GM21390 (cell line): ENCODE data around the gene MON1A.
A peak's percentile ranks its signal among the peaks of the same experiment; 100 is the strongest.
"Not testable (repeated sequence)": the region's sequence is repeated elsewhere in the genome, so short reads cannot be mapped to it uniquely, and the experiment has no call there.

Source experiments
- ATAC-seq: cut with Tn5 transposase; IDR thresholded peaks from one replicate; pipeline ENCODE4 v1.9.1; 2021; ENCODE audit not compliant: unreplicated experiment

The MON1A gene, protein sequence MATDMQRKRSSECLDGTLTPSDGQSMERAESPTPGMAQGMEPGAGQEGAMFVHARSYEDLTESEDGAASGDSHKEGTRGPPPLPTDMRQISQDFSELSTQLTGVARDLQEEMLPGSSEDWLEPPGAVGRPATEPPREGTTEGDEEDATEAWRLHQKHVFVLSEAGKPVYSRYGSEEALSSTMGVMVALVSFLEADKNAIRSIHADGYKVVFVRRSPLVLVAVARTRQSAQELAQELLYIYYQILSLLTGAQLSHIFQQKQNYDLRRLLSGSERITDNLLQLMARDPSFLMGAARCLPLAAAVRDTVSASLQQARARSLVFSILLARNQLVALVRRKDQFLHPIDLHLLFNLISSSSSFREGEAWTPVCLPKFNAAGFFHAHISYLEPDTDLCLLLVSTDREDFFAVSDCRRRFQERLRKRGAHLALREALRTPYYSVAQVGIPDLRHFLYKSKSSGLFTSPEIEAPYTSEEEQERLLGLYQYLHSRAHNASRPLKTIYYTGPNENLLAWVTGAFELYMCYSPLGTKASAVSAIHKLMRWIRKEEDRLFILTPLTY

DNA sequence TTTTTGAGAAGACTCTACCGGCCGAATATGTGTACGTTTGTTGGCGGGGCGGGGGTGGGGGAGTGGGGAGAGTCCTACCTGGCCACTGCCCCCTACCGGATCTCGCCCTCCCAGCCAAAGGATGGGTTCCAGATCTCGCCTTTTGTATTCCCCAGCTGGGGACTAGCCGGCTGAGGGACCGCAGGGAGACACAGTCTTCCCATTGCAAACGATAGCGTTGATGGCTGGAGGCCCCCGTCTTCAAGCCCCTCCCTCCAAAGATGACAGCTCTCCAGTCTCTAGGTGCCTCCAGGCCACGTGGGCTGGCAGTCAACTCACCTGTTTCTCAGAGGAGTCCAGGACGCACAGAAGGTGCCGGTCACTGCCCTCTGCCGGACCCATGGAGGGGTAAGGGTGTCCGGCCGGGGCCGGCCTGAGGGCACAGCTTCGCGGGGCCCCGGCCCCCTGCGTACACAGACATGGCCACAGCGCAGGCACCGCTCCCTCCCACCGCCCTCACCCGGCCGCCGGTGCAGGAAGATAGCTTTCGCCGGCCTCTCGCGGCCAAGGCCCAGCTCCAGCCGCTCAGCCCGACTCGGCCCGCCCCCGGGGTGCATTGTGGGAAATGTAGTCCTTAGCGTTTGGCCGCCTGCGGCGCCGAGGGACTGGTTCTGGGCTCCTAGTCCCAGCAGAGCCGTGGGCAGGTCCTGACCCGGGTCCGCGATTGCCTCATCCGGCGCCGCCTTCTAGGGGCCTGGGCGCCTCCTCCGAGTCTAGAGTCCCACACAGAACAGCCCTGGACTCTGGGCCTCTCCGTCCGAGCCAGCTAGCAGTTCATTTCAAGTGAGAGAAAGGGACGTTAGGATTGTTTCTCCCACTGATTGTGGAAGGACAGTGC is at the start of gene MON1A:
Gene MON1A, minus strand, starts transcription at position 521 of the 877 bp plus-strand sequence. CDS start 16,465 bp downstream, outside the sequence.
- ATAC-seq, result peak; percentile 92

DNA sequence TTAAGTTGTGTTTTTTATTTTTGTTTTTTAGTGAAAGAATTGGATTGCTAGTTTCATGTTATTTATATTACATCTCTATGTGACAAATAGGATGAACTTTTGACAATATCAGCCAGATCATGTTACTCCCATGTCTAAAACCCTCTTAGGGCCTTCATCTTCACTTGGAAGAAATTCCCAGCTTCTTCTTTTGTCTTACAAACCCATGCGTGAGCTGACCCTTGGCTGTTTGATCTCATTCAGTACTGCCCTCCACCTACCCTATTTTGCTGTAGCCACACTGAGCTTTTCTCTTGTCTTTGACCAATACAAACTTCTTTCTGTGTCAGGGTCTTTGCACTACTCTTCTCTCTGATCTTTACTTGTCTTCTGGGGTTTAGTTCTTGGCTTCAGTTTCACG is 47.3 kb upstream of the MON1A start:
- no peak for ATAC-seq

DNA sequence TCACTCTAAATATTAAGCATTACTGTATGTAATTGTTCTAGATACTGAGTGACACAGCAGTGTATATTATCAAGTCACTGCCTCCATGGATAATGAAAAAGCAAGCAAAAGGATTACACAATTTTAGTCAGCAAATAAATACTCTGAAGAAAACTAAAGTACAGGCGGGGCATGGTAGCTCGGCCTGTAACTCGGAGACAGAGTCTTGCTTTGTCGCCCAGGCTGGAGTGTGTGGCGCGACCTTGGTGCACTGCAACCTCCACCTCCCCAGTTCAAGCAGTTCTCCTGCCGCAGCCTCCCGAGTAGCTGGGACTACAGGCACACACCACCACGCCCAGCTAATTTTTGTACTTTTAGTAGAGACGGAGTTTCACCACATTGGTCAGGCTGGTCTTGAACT is 43.0 kb upstream of the MON1A start:
- ATAC-seq, result no peak

DNA sequence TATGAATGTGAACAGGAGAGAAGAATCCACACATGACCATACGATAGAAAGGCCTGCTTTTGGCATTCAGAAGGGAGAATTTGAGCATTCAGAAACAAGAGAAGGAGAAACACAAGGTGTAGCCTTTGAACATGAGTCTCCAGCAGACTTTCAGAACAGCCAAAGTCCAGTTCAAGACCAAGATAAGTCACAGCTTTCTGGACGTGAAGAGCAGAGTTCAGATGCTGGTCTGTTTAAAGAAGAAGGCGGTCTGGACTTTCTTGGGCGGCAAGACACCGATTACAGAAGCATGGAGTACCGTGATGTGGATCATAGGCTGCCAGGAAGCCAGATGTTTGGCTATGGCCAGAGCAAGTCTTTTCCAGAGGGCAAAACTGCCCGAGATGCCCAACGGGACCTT is 38.7 kb upstream of the MON1A start:
- no peak for ATAC-seq

DNA sequence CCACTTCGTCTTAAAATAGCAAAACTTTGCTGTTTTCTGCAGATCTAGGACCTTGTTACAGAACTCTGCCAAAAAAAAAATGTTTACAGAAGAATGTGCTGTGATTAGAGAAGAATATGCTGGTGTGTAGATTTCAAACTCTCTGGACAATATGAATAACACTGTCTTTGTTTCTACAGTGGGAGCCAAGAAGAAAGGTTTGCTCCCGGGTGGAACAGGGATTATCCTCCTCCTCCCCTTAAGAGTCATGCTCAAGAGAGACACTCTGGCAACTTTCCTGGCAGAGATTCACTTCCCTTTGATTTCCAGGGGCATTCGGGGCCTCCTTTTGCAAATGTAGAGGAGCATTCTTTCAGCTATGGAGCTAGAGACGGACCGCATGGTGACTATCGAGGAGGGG is 37.7 kb upstream of the MON1A start:
- ATAC-seq, result no peak

DNA sequence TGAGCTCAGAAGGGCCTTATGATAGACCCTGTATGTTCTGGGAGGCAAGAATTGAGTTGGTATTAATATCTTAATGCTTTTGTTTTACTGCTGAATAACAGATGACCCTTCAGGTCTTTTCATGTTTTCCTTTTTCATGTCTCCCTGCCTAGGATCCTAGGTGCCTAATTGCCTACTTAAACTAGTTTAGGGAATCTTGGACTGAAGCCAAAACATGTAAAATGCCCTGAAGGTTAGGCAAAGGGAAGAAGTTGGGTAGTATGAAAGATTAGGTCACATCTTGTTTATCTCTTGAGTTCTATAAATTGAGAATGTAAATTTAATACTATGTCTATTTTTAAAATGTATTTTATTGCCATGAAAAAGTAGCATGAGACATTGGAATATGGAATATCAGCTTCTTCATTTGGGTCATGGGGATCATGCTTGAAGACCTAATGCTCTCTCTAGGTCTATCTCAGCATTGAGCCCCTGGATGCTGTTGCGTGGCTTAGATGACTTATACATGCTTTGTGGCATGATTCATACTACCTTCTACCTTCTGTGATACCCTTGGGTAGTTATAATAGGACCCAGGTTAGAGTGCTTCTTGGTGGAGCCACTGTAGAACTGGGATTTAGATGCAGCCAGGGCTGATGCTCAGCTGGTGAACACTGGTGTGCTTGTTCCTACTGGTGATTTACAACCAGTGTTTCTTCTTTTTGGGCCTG is 36.8 kb upstream of the MON1A start:
- no peak for ATAC-seq

DNA sequence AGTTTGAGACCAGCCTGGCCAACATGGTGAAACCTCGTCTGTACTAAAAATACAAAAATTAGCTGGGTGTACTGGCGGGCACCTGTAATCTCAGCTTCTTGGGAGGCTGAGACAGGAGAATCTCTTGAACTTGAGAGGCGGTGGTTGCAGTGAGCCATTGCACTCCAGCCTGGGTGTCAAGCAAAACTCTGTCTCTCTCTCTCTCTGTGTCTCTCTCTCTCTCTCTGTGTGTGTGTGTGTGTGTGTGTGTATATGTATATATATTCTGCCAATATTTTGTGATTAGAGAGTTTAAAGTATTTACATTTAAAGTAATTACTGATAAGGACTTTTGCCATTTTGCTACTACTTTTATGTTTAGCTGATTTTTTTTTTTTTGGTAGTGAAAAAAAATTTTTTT is 26.0 kb upstream of the MON1A start:
- no peak for ATAC-seq

DNA sequence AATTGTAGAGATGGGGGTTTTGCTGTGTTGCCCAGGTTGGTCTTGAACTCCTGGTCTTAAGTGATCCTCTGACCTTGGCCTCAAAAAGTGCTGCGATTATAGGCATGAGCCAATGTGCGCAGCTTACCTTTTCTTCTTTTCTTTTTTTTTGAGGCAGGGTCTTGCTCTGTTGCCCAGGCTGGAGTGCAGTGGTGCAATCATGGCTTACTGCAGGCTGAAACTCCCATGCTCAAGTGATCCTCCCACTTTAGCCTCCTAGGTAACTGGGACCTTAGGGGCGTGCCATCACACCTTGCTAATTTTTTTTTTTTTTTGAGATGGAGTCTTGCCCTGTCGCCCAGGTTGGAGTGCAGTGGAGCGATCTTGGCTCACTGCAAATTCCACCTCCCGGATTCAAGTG is 23.3 kb upstream of the MON1A start:
- no peak for ATAC-seq

DNA sequence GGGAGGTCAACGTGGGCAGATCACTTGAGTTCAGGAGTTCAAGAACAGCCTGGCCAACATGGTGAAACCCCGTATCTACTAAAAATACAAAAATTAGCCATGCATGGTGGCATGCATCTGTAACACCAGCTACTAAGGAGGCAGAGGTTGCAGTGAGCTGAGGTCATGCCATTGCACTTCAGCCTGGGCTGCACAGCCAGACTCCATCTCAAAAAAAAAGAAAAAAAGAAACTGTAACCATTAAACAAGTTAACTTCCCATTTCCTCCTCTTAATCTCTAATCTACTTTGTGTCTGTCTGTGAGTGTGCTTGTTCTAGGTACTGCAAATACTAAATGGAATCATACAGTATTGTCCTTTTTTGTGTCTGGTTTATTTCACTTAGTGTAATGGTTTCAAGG is 13.0 kb upstream of the MON1A start:
- ATAC-seq, result no peak

DNA sequence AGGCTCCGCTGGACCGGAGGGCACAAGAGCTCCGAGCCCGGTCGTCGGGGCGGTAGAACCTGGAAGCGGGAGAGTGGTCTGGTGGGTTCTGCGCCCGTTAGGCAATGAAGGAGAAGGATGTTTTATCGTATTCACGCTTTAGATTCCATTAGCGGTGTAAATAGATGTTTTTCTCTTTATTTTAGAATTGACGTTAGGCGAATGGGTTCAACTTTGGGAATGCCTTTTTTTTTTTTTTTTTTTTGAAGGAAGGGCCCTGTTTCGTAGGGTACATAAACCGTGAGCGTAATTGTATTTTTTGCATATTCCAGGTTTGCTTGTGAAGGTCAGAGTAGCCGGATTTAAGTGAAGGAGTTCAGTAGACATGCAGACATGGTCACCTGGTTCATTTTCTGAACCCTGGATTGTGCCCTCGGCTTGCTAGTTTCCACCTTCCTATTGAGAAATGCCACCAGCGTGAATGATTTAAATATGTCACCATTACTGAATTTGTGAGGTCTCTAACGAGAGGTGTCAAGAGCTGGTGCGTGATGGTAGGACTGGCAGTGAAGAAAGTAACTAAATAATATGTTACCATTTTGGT is 11.1 kb upstream of the MON1A start:
- ATAC-seq, result no peak

DNA sequence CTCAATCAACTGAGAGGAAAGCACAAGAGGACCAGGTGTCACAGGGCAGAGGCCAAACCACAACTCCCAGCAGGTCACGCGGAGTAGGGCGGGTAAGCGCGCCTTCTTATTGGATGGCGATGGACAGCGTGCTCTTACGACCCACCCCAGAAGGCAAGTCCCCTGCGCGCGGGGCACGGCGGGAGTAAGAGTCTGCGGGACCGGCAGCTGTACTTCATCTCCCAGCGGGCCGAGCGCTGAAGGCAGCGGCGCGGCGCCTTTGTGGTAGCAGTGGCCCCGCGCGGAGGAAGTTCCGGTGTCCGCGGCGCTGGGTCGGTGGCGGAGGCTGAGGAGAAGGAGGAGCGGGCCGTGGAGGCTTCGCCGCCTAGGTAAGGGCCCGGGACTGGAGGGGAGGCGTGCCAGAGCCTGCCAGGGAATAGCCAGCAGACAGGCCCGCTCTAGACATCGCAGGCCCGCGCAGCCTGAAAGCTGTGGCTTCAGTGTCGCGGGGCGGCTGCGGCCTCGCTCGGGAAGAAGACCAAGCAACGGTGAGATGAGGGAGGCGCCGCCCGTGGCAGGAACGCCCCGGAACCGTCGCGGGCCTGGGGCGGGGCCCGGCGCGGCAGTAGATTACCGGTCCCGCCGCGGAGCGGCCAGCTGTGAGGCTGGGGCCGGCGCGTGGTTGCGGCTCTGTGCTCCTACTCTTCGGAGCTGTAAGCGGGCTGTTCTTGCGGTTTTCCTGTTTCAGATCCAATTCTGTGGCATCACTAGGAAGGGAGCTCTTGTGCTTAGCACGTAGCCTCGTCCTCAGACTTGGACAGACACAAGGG is 10.5 kb upstream of the MON1A start, which contains the start of gene RBM6:
Gene RBM6, plus strand, starts transcription at position 293 of the 809 bp plus-strand sequence. CDS start 22,492 bp downstream, outside the sequence.
- peak; percentile 90 for ATAC-seq

DNA sequence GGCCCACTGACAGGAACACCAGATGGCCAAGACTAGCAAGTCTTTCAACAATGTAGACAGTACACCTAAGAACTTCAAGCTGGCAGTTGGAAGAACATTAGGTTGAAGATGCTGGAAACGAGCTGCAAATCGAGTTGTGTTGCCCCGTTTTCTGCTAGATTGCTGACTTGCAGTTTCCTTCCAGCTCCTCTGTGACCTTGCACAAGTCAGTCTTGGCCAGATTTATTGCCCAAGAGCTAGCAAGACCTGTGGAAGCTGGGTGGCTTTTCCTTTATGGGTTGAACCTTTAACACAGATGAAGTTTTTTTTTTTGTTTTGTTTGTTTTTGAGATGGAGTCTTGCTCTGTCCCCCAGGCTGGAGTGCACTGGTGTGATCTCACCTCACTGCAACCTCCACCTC is 7.5 kb upstream of the MON1A start:
- ATAC-seq, result no peak

DNA sequence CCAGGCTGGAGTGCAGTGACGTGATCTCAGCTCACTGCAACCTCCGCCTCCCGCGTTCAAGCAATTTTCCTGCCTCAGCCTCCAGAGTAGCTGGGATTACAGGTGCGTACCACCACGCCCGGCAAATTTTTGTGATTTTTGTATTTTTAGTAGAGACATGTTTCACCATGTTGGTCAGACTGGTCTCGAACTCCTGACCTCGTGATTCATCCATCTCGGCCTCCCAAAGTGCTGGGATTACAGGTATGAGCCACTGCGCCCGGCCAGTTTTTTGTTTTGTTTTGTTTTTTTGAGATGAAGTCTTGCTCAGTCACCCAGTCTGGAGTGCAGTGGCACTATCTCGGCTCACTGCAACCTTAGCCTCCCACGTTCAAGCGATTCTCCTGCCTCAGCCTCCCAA is 2.7 kb upstream of the MON1A start:
- ATAC-seq, result not testable (repeated sequence)

DNA sequence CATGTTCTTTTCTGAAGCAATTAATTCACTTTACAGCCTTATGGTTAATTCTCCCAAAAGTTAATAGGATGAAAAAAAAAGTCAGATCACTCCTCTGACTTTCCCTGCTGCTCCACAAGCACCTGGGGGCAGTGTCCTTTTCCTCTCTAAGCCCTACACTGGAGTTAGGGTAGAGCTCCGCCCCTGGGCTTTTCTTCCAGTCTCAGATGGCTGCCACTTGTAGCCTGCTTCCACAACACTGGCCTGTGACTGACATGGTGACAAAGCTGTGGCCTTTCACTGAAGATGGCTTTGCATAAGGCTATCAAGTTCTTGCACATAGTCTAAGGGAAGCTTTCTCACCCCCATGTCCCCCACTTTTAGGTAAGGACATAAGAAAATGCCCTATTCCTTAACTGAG is 1.3 kb upstream of the MON1A start:
- no peak for ATAC-seq

DNA sequence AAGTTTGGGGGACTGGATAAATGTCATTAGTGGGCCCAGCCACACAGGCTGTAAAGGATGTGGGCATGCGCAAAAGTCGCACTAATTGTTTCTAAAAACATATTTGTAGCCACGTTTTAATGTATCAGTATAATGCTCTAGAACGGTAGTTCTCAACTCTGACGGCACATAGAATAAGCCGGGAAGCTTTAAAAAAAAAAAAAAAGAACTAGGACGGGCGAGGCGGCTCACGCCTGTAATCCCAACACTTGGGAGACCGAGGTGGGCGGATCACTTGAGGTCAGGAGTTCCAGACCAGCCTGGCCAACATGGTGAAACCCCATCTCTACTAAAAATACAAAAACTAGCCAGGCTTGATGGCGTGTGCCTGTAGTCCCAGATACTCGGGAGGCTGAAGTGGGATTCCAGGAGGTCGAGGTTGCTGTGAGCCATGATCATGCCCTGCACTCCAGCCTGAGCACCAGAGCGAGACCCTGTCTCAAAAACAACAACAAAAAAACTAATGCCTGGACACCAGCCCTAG is 618 bp upstream of the MON1A start:
- no peak for ATAC-seq

DNA sequence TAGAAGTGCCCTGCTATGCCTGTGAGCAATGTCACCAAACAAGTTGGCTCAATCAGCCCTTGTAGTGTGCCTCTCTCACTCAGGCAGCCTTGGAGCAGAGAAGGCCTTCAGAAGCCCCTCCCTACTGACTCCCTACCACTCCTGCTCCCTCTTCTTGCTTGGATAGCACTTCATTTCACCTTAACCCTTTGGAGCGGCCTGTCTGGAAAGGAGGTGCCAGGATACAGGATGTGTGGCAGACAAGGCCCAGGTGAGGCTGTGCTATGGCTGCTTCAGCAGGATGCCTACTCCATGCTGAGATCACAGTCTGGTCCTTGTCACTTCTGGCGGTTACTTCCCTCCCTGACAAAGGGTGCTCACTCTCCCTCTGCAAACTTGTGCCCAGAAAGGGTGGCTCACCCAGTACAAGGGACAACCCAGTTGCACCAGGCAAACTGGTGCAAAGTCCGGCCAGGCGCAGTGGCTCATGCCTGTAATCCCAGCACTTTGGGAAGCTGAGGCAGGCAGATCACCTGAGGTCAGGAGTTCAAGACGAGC is 1.1 kb downstream of the MON1A start:
- no peak for ATAC-seq

DNA sequence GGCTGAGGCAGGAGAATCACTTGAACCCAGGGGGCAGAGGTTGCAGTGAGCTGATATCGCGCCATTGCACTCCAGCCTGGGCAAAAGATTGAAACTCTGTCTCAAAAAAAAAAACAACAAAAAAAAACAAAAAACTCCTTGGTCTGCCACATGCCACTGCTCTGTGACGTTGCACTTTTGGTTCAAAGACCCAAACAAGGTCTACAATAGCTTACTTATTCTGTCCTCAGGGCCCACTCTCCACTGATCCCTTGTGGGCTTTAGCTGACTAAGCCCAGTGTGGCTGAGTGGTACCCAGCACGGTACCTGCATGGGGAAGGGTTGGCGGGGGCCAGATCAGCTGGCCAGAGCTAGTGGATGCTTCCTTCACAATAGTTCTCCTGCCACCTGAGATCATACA is 1.8 kb downstream of the MON1A start:
- no peak for ATAC-seq

DNA sequence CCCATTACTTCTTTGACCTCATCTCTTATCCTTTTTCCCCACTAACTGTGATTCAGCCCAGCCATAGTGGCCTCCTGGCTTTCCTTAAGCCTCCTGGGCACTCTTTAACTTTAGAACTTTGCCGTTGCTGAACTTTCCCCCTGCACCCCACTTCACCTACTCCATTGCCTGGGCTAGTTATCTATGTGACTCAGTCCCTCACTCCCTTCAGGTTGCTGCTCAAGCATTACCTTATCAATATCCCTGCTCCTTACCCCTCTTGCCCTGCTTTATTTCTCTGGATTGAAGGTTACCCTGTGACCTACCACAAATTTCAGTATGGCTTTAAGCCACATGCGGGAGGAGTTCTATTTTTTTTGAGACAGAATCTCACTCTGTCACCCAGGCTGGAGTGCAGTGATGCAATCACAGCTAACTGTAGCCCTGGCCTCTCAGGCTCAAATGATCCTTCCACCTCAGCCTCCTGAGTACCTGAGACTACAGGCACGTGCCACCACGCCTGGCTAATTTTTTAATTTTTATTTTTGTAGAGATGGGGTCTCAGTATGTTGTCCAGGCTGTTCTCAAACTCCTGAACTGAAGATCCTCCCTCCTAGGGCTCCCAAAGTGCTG is 3.4 kb downstream of the MON1A start:
- ATAC-seq, result no peak

DNA sequence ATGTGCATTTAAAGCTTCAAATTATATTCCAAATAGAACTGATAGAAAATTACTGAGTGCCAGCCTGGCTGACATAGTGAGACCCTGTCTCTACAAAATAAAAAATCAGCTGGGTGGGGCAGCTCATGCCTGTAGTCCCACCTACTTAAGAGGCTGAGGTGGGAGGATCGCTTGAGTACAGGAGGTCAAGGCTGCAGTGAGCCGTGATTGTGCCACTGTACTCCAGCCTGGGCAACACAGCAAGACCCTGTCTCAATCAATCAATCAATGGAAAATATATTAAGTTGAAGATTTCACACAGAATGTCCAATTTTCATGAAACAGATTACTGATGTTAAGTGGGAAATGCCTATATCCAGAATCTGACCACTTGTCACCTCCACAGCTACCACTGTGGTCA is 4.1 kb downstream of the MON1A start:
- no peak for ATAC-seq
